Right ventricle myocardium inferior (tissue), 1 donor: ENCODE data around the gene SMG9. TPM values are rescaled to one million over a fixed set of nuclear protein-coding genes. Genes with fewer than 3 reads are reported as not detected.
A peak's percentile ranks its signal among the peaks of the same experiment; 100 is the strongest.

Experiments
- ATAC-seq: fragments of 200-7000 bp; cut with Tn5 transposase; one replicate; pipeline ENCODE4 v1.9.1; 2020; ENCODE audit warnings: mild to moderate bottlenecking, moderate library complexity
- DNase-seq: peaks from one replicate; pipeline ENCODE4 v3.0.0; 2021; ENCODE audit errors: missing footprints
- intact Hi-C: fragments of 100-400 bp; cut with DNase I; formaldehyde crosslinking; loops from one replicate; pipeline ENCODE4 v1.11.0; 2022
- long read RNA-seq: library from polyadenylated mRNA; unstranded; transcript quantifications from one replicate; pipeline ENCODE4 v2.0.0, GENCODE V29; 2021
- total RNA-seq: library from RNA; stranded (reverse); fragmentation: NEBNext Ultra II Directional; extraction: Animal tissue kit (Norgen Biotek cat#: 25700); gene quantifications from one replicate; pipeline ENCODE4 v1.2.1, GENCODE V29; 2021
- donor health status: DM: no; HTN: yes; CAD: no; lungs with severe emphysema.

SMG9 gene, protein sequence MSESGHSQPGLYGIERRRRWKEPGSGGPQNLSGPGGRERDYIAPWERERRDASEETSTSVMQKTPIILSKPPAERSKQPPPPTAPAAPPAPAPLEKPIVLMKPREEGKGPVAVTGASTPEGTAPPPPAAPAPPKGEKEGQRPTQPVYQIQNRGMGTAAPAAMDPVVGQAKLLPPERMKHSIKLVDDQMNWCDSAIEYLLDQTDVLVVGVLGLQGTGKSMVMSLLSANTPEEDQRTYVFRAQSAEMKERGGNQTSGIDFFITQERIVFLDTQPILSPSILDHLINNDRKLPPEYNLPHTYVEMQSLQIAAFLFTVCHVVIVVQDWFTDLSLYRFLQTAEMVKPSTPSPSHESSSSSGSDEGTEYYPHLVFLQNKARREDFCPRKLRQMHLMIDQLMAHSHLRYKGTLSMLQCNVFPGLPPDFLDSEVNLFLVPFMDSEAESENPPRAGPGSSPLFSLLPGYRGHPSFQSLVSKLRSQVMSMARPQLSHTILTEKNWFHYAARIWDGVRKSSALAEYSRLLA
- 15.7 TPM for total RNA-seq
- long read RNA-seq, full-length matches to known transcripts: 5 of 7 reads
- long read RNA-seq, partial matches to known transcripts: 2 of 7 reads
- long read RNA-seq, other reads (novel, unspliced or antisense): 0 of 7 reads

DNA sequence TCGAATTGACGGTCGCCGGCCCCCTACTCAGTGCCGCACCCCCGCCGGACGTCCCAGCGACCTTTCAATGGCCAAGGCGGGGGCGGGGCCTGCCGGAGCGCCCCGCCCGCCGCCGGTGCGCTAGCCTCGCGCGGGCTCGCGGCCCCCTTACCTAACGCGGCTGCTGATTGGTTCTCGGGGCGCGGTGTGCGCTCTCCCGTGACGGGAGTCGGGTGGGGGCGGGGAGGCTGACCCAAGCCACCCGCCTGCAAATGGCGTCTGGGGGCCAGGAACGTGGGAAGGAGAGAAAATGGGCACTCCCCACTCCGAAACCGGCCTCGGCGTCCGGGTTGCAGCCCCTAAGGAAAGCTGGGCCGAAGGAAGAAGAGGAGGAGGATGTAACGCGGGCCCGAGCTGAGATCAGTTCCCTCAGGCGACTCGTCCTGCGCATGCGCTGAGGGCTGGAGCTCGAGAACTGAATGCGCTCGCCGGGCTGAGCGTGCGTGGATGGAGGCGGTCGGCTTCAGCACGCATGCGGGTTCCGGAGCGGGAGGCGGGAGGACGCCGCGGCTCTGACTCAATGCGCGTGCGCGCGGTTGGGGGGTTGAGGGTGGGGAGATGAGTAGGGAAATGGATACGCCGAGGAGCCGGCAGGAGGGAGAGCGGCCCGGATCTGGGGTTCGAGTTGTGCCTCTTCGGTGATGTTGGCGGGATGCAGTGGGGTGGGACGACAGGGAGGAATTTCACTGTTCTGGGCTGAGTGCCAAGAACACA, at the start of gene SMG9:
TSS of gene SMG9 (minus strand) at position 460 of the 753 bp plus-strand sequence. CDS start 4,221 bp downstream, outside the sequence.
- peak; percentile 96 for ATAC-seq
- intact Hi-C loops: loop anchor here (2.0 to 10.0 kb wide), 2 partner anchors 86 to 180 kb away; partner anchors contain the start of gene ZNF45
- peak; percentile 99 for DNase-seq

DNA sequence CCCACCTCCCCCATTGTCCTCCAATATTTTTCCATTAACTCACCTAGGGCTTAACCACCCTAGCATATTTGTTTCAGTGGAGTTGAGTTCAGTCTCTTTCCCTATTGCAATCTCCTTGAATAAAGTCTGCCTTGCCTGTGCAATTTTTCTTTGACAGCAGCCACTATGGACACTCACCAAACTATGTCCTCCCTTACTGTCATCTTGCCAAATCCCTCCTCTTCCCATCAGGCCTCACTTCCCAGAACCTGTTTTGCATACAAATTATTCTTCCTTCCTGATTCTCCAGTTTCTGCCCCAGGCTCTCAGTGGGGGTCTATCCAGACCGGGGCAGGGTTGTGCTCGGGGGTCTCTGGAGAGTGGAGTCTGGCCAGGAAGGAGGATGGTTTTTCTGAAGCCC, 49.7 kb upstream of the SMG9 start:
- no peak for DNase-seq
- intact Hi-C loops: no loop called here
- ATAC-seq: no peak

DNA sequence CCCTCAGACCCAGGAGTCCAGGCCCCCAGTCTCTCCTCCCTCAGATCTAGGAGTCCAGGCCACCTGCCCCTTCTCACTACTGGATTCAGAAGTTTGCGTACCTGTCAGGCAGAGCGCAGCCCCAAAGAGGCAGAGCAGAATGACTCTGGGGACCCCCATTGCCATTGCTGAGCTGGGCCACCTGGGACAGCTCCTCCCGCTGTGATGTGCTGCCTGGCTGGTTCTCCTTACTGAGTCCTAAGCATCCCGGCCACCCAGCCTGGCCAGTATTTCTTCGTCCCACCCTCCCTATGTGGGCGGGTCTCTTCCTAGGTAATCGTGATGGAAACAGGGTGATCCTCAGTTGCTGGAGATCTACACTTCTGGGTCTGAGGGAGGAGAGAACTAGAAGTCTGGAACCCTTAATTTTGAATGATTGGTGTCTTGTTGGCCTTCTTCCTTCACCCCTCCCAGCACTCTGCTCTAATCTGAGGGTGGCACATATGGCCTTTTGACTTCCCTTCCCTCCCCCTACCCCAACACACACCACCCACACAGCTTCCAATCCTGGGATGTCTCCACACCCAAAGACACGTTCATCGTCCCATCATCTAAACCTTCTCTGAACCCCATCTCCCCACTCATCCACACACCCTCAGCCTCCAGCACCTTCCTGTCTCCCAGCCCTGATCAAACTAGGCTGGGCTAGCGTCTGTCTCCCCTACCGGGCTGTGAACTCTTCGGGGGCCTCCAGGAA, 47.6 kb upstream of the SMG9 start, which contains the start of gene LYPD5:
TSS of gene LYPD5 (minus strand) at position 232 of the 736 bp plus-strand sequence. CDS start at position 165, 67 bp downstream.
- DNase-seq: no peak
- ATAC-seq: no peak
- intact Hi-C loops: no loop called here

DNA sequence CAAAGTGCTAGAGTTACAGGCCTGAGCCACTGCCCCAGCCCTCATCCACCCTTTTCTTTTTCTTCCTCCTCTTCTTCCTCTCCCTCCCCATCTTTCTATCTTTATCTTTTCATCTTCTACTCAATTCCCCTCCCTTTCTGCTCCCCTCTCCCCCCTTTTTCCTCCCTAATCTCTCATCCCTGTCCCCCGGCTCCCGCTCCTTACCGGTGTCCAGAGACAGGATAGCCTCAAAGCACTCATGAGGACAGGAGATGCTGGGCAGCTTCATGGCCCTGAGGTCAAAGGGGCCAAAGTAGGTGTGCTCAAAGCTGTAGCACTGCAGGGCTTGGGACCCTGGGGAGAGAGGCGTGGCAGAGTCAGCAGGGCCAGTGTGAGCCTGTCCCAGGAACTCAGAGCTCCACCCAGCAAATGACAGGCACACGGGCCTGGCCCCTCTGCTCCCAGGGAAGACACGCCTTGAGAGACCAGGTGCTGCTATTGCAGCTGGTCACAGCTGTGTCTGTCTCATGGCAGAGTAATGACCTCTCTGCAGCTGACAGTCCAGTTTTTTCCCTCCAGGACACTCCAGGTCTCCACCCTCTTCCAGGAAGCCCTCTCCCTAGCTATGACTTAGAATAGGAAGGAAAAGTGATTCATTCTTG, 44.9 kb upstream of the SMG9 start:
- ATAC-seq (no peak), DNase-seq (no peak)
- intact Hi-C loops: no loop called here

DNA sequence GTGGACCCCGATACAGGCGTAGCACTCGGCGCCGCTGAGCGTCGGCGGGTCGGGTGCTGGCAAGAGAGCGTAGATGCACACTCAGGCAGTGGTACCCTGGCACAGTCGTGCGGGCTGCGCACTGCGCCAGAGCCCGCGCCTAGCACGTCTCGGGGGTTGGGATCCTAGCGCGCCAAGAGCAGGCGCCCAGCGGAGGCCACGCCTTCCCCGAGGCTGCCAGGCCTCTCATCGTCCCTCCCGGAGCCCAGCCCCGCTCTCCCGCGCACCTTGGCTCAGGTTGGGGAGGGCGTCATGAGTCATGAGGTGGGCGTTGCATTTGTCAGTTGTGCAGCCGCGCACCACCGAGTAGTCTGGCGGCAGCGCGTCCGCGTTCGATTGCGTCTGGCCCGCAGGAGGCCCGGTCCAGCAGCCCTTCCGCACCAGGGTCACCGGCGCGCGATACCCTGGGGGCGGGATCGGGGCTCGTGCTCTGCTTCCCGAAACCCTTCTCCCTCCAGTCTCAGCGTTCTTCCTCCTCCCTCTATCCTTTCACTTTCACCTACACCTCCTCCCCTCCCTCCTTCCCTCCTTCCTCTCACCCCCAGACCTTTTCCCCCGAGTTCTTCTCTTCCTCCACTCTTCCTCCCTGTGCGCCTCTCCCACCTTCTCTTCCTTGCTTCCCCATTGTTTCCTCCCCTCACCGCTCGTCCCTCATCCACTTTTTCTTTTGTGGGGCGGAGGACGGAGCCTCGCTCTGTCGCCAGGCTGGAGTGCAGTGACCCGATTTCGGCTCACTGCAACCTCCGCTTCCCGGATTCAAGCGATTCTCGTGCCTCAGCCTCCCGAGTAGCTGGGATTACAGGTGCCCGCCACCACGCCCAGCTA, 44.0 kb upstream of the SMG9 start:
- ATAC-seq: peak; percentile 42
- DNase-seq: no peak
- intact Hi-C loops: no loop called here

DNA sequence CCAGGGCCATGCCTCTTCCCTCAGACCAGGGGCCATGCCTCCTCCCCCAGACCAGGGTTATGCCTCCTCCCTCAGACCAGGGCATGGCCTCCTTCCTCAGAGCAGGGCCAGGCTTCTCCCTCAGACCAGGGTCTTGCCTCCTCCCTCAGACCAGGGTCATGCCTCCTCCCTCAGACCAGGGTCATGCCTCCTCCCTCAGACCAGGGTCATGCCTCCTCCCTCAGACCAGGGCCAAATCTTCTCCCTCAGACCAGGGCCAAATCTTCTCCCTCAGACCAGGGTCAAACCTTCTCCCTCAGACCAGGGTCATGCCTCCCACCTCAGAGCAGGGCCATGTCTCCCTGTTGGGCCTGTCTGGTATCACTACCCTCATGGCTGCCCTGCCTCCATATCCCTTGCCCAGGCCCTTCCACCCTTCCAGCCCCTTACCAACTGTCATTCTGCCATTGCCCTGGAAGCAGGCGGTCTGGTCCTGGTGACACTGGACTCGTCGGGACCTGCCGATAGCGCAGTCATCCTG, 43.3 kb upstream of the SMG9 start:
- intact Hi-C loops: no loop called here
- ATAC-seq: no peak
- DNase-seq: no peak

DNA sequence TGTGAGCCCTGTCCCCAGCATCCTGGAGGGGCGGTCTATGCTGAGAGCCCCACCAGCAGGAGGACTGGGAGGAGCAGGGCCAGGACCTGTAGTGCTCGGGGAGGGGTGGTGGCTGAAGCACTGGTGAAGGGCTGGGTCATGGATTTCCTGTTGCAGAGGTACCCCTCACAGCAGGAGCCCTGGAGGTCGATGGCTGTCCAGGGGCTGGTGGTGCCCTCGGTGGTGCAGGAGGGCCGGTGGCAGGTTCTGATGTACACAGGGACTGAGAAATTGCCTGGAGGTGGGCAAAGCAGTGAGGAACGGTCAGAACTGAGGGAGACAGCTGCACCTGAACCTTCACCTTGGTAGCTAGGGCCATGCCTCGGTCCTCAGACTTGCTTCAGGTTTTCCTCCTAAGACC, 42.8 kb upstream of the SMG9 start:
- DNase-seq: no peak
- intact Hi-C loops: no loop called here
- ATAC-seq: no peak

DNA sequence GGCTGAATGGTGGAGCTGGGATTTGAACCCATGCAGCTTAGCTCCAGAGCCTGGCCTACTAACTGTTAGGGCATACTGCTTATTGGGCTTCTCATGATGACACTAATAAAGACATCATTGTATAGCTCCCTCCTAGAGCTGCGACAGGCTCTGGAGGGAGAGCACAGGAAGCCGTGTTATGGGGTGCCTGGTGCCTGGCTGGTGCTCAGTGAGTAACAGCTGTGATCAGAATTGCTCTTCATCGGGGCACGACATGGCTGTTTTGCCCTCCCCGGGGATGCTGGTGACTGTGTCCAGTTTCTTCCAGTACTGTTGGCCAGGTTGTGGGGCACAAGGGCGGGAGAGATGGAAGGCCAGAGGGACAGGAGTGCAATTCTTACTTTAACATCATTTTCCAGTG, 42.4 kb upstream of the SMG9 start:
- intact Hi-C loops: no loop called here
- no peak for ATAC-seq
- DNase-seq: no peak

DNA sequence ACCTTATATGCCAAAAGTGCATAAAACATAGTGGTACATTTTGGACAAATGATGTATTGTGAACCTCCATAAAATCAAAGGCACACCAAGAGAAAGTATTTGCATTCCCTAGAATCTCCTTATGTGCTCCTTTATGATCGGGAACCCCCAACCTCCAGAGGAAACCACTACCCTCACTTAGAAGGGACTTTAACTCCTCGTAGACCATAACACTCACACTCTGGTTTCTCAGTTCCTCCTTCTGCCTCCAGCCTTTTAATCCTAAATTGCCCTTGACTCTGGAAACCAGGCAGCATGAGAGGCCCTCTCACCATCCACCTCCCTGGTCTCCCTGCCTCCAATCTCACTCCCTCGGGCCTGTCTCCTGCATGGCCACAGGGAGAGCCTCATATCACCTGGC, 35.8 kb upstream of the SMG9 start:
- intact Hi-C loops: no loop called here
- ATAC-seq (no peak), DNase-seq (no peak)

DNA sequence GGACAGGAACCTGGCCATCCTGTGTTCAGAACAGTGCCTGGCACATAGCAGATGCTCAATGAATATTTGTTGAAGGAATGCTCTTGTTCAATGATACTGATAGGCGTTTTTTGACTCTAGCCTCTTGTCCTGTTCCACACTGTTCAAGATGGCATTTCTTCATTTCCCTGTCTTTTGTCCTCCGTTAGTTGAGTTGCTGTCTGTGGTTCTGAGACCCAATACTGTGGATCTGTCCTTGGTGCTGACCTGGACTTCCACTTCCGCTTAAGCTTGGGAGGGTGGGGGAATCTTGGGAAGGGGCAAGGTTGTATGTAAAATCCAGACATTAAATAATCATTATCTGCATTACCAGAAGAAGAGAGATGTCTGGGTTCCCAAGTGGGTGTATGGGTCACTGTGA, 34.3 kb upstream of the SMG9 start:
- intact Hi-C loops: loop anchor here (10.0 kb wide), 1 partner anchor 334 kb away; no protein-coding TSS in a partner anchor
- DNase-seq (no peak), ATAC-seq (no peak)

DNA sequence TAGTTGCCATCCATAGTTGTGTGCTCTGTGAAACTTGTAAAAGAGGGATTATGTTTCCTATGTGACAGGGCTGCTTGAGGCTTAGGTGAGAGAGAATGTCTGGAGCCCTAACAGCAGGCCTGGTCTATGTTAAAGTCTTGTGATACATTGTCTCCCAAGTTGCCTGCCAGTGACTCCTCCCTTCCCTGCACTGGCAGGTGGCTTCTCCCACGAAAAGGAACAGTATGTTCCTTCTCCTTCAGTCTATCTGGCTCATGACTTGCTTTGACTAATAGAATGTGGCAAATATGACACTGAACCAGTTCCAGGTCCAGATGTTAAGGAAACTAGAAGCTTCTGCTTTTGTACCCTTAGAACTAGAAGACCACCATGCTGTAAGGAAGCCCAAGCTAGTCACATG, 31.9 kb upstream of the SMG9 start:
- DNase-seq: no peak
- intact Hi-C loops: loop anchor here (10.0 kb wide), 1 partner anchor 332 kb away; no protein-coding TSS in a partner anchor
- ATAC-seq: no peak

DNA sequence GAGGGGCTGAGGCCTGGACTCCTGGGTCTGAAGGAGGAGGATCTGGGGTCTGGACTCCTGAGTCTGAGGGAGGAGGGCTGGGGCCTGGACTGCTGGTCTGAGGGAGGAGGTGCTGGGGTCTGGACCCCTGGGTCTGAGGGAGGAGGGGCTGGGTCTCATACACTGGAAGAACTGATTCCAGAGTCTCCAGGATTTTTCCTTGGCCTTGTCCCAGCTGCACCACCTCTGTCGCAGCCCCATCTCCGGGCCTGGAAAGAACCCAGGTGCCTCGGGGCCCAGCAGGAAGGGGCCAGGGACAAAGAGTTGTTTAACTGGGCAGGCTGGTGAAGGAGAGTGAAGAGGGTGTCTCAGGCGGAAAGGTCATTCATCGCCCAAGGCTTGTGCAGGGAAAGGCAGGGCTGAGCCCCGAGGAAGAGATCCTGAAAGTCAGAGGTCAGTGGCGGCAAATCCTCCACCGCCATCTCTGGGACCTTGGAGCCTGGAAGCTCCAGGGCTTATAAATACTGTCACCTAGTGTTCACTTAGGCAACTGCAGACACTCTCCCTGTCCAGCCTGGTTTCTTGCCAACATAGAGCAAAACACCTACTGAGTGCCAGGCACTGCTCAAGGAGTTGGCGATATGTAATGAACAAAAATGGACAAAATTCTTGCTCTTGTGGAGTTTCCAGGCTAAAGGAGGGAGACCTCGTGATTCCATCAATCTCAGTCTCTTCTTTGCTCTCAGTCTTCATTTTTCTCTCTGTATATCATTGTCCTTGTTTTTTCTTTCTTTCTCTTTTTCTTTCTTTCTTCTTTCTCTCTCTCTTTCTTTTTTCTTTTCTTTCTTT, 30.4 kb upstream of the SMG9 start:
- intact Hi-C loops: loop anchor here (1.0 to 10.0 kb wide), 2 partner anchors 39 to 330 kb away; no protein-coding TSS in a partner anchor
- DNase-seq: no peak

DNA sequence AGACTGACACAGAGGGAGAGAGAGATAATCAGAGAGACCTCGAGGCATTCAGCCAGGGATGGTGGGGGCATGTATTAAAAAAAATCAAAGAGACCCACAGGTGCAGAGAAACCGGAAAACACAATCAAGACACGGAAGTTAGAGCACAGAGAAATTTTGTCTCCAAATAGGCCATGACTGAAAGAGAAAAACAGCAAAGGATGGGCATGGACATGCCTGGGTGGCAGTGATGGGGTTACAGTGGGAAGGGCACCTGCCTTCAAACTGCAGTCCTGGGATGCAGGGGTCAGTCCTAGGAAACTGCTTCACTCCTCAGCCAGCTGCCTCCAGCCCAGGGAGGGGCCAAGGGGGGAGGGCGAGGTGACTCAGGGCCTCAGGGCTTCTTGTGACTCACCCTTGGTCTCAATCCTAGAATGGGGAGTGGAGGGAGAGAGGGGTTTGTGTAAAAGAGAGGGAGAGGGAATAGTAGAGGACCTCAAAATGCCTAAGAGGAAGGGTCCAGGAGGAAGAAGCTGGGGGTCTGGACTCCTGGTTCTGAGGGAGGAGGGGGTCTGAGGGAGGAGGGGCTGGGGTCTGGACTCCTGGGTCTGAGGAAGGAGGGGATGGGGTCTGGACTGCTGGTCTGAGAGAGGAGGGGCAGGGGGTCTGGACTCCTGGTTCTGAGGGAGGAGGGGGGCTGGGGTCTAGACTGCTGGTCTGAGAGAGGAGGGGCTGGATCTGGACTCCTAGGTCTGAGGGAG, 29.6 kb upstream of the SMG9 start:
- DNase-seq (no peak), ATAC-seq (no peak)
- intact Hi-C loops: loop anchor here (10.0 kb wide), 1 partner anchor 330 kb away; no protein-coding TSS in a partner anchor

More for the DNA sequence above, 30.4 kb upstream of the SMG9 start:
- peak; percentile 82 for ATAC-seq

DNA sequence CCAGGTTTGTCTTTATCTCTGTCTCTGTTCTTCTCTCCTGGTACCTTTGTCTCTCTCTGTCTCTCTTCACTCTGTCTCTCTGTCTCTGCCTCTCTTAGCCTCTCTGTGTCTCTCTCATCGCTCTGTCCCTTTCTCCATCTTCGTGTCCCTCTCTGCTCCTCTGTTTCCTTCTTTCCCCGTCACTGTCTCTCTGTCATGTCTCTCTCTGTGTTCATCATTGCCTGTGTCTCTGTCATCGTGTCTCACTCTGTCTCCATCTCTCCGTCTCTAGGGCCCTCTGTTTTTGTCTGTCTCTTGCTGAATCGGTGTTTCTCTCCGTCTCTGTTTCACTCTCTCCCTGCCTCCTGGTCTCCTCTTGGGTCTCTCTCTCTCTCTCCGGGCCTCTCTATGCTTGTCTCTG, 28.9 kb upstream of the SMG9 start:
- no peak for DNase-seq
- ATAC-seq: no peak
- intact Hi-C loops: loop anchor here (10.0 kb wide), 1 partner anchor 329 kb away; no protein-coding TSS in a partner anchor

DNA sequence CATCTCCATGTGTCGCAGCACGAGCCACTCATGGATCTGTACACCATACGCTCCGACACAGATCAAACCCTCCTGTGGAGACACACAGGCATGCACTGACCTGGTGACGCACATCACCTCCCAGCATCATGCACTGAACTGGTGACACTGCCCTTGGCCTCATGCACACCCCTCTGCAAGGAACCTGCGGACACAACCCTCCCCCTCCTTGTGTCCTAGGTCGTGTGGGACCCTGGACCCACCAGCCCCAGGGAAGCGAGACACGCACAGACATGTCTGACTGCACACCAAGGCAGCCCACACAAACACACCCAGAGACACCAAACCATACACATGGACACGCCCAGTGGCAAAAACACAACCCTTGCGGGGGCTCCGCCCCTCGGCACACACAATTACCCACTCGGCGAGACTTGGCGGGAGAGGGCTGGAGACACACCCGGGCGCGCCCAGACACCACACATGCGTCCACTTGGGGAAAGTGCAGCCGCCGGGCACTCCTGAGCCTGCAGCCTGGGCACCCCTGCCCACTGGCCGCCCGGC, 28.0 kb upstream of the SMG9 start:
- no peak for DNase-seq
- ATAC-seq: no peak
- intact Hi-C loops: loop anchor here (10.0 kb wide), 1 partner anchor 328 kb away; no protein-coding TSS in a partner anchor
